Thyroid gland (tissue), 4 donors: ENCODE data around the gene TFCP2L1.

Source experiments
- CTCF ChIP-seq, 6 experiments: fragments of 200-600 bp in 3 of 6; fragments of 450-650 bp in 3 of 6; sonication (generic) in 3 of 6; IDR thresholded peaks; one replicate each; pipeline ENCODE4 v1.5.1; 2016 to 2019; ENCODE audit warnings: antibody characterized with exemption in 6 of 6, mild to moderate bottlenecking in 2 of 6, inconsistent platforms in 1 of 6, moderate library complexity in 1 of 6
- POLR2A ChIP-seq, 2 donors: fragments of 450-650 bp; IDR thresholded peaks; one replicate each; pipeline ENCODE4 v1.6.1; 2017; ENCODE audit warnings: antibody characterized with exemption in 2 of 2, mild to moderate bottlenecking in 2 of 2, moderate library complexity in 1 of 2

- TF ChIP-seq CTCF (IDR thresholded peaks at IDR 0.05) (no peak), POLR2A (IDR thresholded peaks at IDR 0.05) (no peak)
Measured at GRCh38 chr2:121232626-121233265, 52.3 kb downstream of the TFCP2L1 start.
